Endothelial cell of umbilical vein (primary cell): ENCODE results near the gene EXOC6. TPM values are rescaled to one million over a fixed set of nuclear protein-coding genes. Genes with fewer than 3 reads are reported as not detected.

Source experiments
- BruUV-seq: library from RNA; stranded (reverse); fragments of 400-500 nt; replicated peaks from 2 replicates; lab custom pipeline; 2021; lab: Mats Ljungman, UMichigan
- CTCF ChIA-PET: fragments of 300-600, 350-600 bp; sonication (Branson Sonifier 250); formaldehyde crosslinking; loops from one replicate; lab custom pipeline; 2021; ENCODE audit warnings: antibody characterized with exemption, inconsistent platforms; lab: Charles Lee
- POLR2A ChIA-PET: fragments of 300-600, 350-600 bp; sonication (Branson Sonifier 250); formaldehyde crosslinking; loops from one replicate; lab custom pipeline; 2021; ENCODE audit warnings: antibody characterized with exemption, inconsistent platforms; lab: Charles Lee
- DNase-seq: peaks from one replicate; pipeline ENCODE4 v3.0.0-alpha.2; 2011; ENCODE audit warnings: low read depth, low spot score
- FAIRE-seq: peaks from 2 replicates; lab custom pipeline; 2011; peaks lifted over from hg19 to GRCh38; lab: Jason Lieb, UNC
- H2AFZ ChIP-seq: 2 replicates; pipeline ENCODE4 v1.6.0; 2012; ENCODE audit warnings: low read depth, low read length, control low read depth, inconsistent platforms
- H3K27ac ChIP-seq: 2 replicates; pipeline ENCODE4 v1.5.1; 2011; ENCODE audit warnings: low read depth, mild to moderate bottlenecking, control low read depth, low read length, moderate library complexity; ENCODE audit not compliant: insufficient read depth
- H3K27me3 ChIP-seq, 2 experiments: 2 replicates each; pipeline versions ENCODE4 v1.6.0 to v1.6.1; 2011; ENCODE audit warnings: low read length in 2 of 2, mixed read lengths in 1 of 2; ENCODE audit not compliant: control insufficient read depth in 2 of 2, insufficient read depth in 2 of 2
- H3K36me3 ChIP-seq, 2 experiments: 2 replicates in 1 of 2; 3 replicates in 1 of 2; pipeline ENCODE4 v1.5.1; 2011; ENCODE audit warnings: low read length in 2 of 2, mild to moderate bottlenecking in 1 of 2, moderate library complexity in 1 of 2; ENCODE audit not compliant: control insufficient read depth in 2 of 2, insufficient read depth in 2 of 2; ENCODE audit errors: extremely low read depth in 1 of 2
- H3K4me1 ChIP-seq: 3 replicates; pipeline ENCODE4 v1.5.1; 2011; ENCODE audit warnings: mild to moderate bottlenecking, low read length; ENCODE audit not compliant: control insufficient read depth, insufficient read depth; ENCODE audit errors: extremely low read depth
- H3K4me2 ChIP-seq: 2 replicates; pipeline ENCODE4 v1.6.1; 2011; ENCODE audit warnings: low read length, control low read depth, mixed read lengths; ENCODE audit not compliant: insufficient read depth
- H3K4me3 ChIP-seq, 3 experiments: fragments of 200-600 bp in 1 of 3; sonication (generic), shearing (Covaris generic) in 1 of 3; replicated peaks in 1 of 3; 2 replicates each; pipeline ENCODE4 v1.5.1; 2011 to 2016; ENCODE audit warnings: control low read depth in 3 of 3, low read length in 3 of 3, mild to moderate bottlenecking in 2 of 3, inconsistent platforms in 1 of 3, low read depth in 1 of 3, moderate library complexity in 1 of 3; ENCODE audit not compliant: insufficient read depth in 1 of 3
- H3K79me2 ChIP-seq: 2 replicates; pipeline ENCODE4 v1.6.0; 2012; ENCODE audit warnings: low read length, inconsistent platforms; ENCODE audit not compliant: control insufficient read depth, insufficient read depth
- H3K9ac ChIP-seq: replicated peaks from 2 replicates; pipeline ENCODE3; 2011; ENCODE audit warnings: low read length, control low read depth; ENCODE audit not compliant: insufficient read depth; ENCODE audit errors: extremely low read depth
- H3K9me1 ChIP-seq: replicated peaks from 3 replicates; pipeline ENCODE4 v1.6.0; 2011; ENCODE audit warnings: mild to moderate bottlenecking, low read length; ENCODE audit not compliant: control insufficient read depth, insufficient read depth; ENCODE audit errors: extremely low read depth
- H3K9me3 ChIP-seq: replicated peaks from 2 replicates; pipeline ENCODE4 v1.5.1; 2012; ENCODE audit warnings: low read length, inconsistent platforms; ENCODE audit not compliant: control insufficient read depth, insufficient read depth
- H4K20me1 ChIP-seq: replicated peaks from 2 replicates; pipeline ENCODE3; 2011; ENCODE audit warnings: mild to moderate bottlenecking, low read length; ENCODE audit not compliant: control insufficient read depth, insufficient read depth; ENCODE audit errors: extremely low read depth
- EZH2 ChIP-seq: IDR thresholded peaks from 2 replicates; pipeline ENCODE4 v1.6.1; 2012; ENCODE audit warnings: borderline replicate concordance, low read depth, mild to moderate bottlenecking, moderate library complexity, low read length, inconsistent platforms; ENCODE audit not compliant: severe bottlenecking
- FOS ChIP-seq: IDR thresholded peaks from 2 replicates; pipeline ENCODE4 v1.6.1; 2011; ENCODE audit warnings: mild to moderate bottlenecking, low read length, moderate library complexity, borderline replicate concordance; ENCODE audit not compliant: insufficient read depth
- GATA2 ChIP-seq: IDR thresholded peaks from 2 replicates; pipeline ENCODE4 v1.7.0; 2011; ENCODE audit warnings: low read depth, mild to moderate bottlenecking, moderate library complexity, mixed read lengths, low read length; ENCODE audit not compliant: insufficient read length, insufficient read depth
- MYC ChIP-seq: IDR thresholded peaks from one replicate; pipeline ENCODE4 v1.6.1; 2011; ENCODE audit warnings: mild to moderate bottlenecking, low read depth, low read length
- POLR2A ChIP-seq: IDR thresholded peaks from 2 replicates; pipeline ENCODE4 v1.6.1; 2012; ENCODE audit warnings: low read depth, mild to moderate bottlenecking, control low read depth, low read length
- dilution Hi-C: fragments of 300-500 bp; cut with MboI; formaldehyde crosslinking; loops from one replicate; pipeline ENCODE4 v1.15.0; 2019; ENCODE audit warnings: low sequenced_read_pairs; ENCODE audit not compliant: extremely low pct_ligation_motif_present
- intact Hi-C: fragments of 100-400 bp; cut with micrococcal nuclease; formaldehyde crosslinking; loops from one replicate; pipeline ENCODE4 v1.10.0; 2022
- polyA plus RNA-seq, 4 experiments: library from polyadenylated mRNA; depleted of rRNA in 3 of 4; stranded (reverse) in 3 of 4; unstranded in 1 of 4; fragments of >200 nt; gene quantifications; 2 replicates each; pipeline versions ENCODE4 v1.2.1 to v1.2.3, GENCODE V29; 2011 to 2012; ENCODE audit warnings: missing spikeins in 1 of 4
- total RNA-seq: library from RNA; stranded (reverse); gene quantifications from 2 replicates; pipeline ENCODE4 v1.2.3, GENCODE V29; 2021
- TF ChIP-seq, protein P1 (sequence below): IDR thresholded peaks from 2 replicates; pipeline ENCODE4 v1.6.1; 2011; ENCODE audit not compliant: insufficient read depth, insufficient read length

EXOC6 gene
- total and polyA plus RNA-seq, 2 donors (not counting 3 experiments of a cell fraction or from before 2014, with no cell fraction given) = 72.6 to 108 TPM

DNA sequence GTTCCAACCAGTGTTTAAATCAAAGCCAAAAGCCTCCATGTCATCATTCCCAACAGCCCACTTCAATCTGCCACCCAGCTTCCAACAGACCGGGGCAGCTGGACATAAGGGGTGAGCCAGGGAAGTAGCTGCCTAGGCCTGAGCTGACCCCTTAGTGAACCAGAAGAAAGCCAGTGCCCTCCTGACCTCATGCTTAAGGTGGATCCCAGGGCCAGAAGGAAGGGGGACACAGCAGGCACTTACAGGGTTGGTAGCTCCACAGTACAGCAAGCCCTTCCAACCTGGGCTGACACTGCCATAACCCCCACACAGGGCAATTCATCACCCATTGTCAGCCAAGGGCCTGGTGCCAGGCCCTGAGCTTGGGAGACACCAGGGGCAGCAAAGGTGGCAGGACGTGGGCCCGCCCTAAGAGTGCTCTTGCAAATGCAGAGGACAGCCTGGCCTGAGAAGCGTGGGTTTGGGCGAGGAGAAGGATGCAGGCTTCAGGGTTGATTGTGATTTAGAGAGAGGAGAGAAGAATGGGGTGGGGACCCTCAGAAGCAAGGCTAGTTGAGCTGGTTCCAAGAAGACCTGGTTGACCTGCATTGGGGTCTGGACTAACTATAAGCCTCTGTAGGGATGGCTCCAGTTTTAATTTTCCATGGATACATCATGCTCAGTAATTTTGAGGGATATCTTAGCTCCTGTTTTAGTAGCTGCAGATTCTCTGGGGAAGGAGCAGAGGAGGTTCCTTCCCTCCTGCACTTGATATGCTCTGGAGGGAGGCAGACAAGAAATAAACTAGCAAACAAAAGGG lies 222.3 kb downstream of the EXOC6 start:
- no peaks in the 10 kb centered on the region for H3K9me3 ChIP-seq
- no peak for FAIRE-seq
- no peak overlapping the region for H3K4me3 ChIP-seq
- H3K9me1 ChIP-seq = no peaks in the 10 kb centered on the region
- no peak overlapping the region for H3K4me2 ChIP-seq
- TF ChIP-seq, protein P1, sequence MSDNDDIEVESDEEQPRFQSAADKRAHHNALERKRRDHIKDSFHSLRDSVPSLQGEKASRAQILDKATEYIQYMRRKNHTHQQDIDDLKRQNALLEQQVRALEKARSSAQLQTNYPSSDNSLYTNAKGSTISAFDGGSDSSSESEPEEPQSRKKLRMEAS = no peak
- TF ChIP-seq FOS = no peak
- TF ChIP-seq MYC = no peak
- peaks cover 36% of the 10 kb centered on the region for H3K4me1 ChIP-seq
- ChIA-PET CTCF (interaction anchor here (0.6 to 1.6 kb wide), 3 partner anchors 9 to 222 kb away, joined by 3 to 6 read pairs (median 3); no protein-coding TSS in a partner anchor), POLR2A (no interaction called here)
- H3K27ac ChIP-seq = no peak overlapping the region
- intact Hi-C loops (no loop called here), dilution Hi-C loops (no loop called here)
- no peak for DNase-seq
- no peaks in the 10 kb centered on the region for H3K79me2 ChIP-seq
- peaks cover 3% of the 10 kb centered on the region for H4K20me1 ChIP-seq
- no TSS peak for BruUV-seq
- H2AFZ ChIP-seq = no peak overlapping the region
- peaks cover 38 to 47% of the 10 kb centered on the region in 2 experiments for H3K27me3 ChIP-seq
- H3K36me3 ChIP-seq = peaks cover 0 to 10% of the 10 kb centered on the region in 2 experiments
- no peak overlapping the region for H3K9ac ChIP-seq

DNA sequence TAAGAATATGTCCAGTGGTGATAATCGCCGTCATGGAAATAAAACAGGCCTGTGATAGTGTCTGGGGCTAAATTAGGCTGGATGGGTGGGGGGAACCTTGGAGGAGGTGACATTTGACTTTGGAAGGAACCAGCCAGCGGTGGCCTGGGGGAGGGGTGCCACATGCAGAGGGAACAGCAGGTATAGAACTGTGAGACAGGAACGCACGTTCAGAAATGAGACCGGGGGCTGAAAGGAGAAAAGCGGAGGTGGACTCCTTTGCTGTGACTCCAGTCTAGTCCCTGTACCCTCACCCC lies 222.8 kb downstream of the EXOC6 start:
- DNase-seq = no peak
- Histone ChIP-seq H3K9ac (no peak overlapping the region), H3K27ac (no peak overlapping the region), H3K4me1 (peaks cover 36% of the 10 kb centered on the region), H3K27me3 (peaks cover 41 to 52% of the 10 kb centered on the region in 2 experiments), H3K4me3 (no peak overlapping the region), H4K20me1 (peaks cover 3% of the 10 kb centered on the region), H3K79me2 (no peaks in the 10 kb centered on the region), H3K4me2 (no peak overlapping the region), H3K9me1 (no peaks in the 10 kb centered on the region), H3K9me3 (no peaks in the 10 kb centered on the region), H3K36me3 (peaks cover 0 to 10% of the 10 kb centered on the region in 2 experiments), H2AFZ (no peak overlapping the region)
- no peak for FAIRE-seq
- intact Hi-C loops = no loop called here
- POLR2A ChIA-PET = no interaction called here
- TF ChIP-seq FOS (no peak), EZH2 (no peak), GATA2 (no peak), POLR2A (no peak)
- BruUV-seq = no TSS peak
- CTCF ChIA-PET = interaction anchor here (0.6 to 1.6 kb wide), 4 partner anchors 9 to 463 kb away, joined by 3 to 6 read pairs (median 3); no protein-coding TSS in a partner anchor
- dilution Hi-C loops = no loop called here
